Endothelial cell of umbilical vein (primary cell): ENCODE measurements around the gene FAHD1. TPM values are rescaled to one million over a fixed set of nuclear protein-coding genes. Genes with fewer than 3 reads are reported as not detected.

Source experiments
- BruUV-seq: library from RNA; stranded (reverse); fragments of 400-500 nt; replicated peaks from 2 replicates; lab custom pipeline; 2021; lab: Mats Ljungman, UMichigan
- CTCF ChIA-PET: fragments of 300-600, 350-600 bp; sonication (Branson Sonifier 250); formaldehyde crosslinking; loops from one replicate; lab custom pipeline; 2021; ENCODE audit warnings: antibody characterized with exemption, inconsistent platforms; lab: Charles Lee
- POLR2A ChIA-PET: fragments of 300-600, 350-600 bp; sonication (Branson Sonifier 250); formaldehyde crosslinking; loops from one replicate; lab custom pipeline; 2021; ENCODE audit warnings: antibody characterized with exemption, inconsistent platforms; lab: Charles Lee
- DNase-seq: peaks from one replicate; pipeline ENCODE4 v3.0.0-alpha.2; 2011; ENCODE audit warnings: low read depth, low spot score
- FAIRE-seq: peaks from 2 replicates; lab custom pipeline; 2011; peaks lifted over from hg19 to GRCh38; lab: Jason Lieb, UNC
- H2AFZ ChIP-seq: 2 replicates; pipeline ENCODE4 v1.6.0; 2012; ENCODE audit warnings: low read depth, low read length, control low read depth, inconsistent platforms
- H3K27ac ChIP-seq: 2 replicates; pipeline ENCODE4 v1.5.1; 2011; ENCODE audit warnings: low read depth, mild to moderate bottlenecking, control low read depth, low read length, moderate library complexity; ENCODE audit not compliant: insufficient read depth
- H3K27me3 ChIP-seq, 2 experiments: 2 replicates each; pipeline versions ENCODE4 v1.6.0 to v1.6.1; 2011; ENCODE audit warnings: low read length in 2 of 2, mixed read lengths in 1 of 2; ENCODE audit not compliant: control insufficient read depth in 2 of 2, insufficient read depth in 2 of 2
- H3K36me3 ChIP-seq, 2 experiments: 2 replicates in 1 of 2; 3 replicates in 1 of 2; pipeline ENCODE4 v1.5.1; 2011; ENCODE audit warnings: low read length in 2 of 2, mild to moderate bottlenecking in 1 of 2, moderate library complexity in 1 of 2; ENCODE audit not compliant: control insufficient read depth in 2 of 2, insufficient read depth in 2 of 2; ENCODE audit errors: extremely low read depth in 1 of 2
- H3K4me1 ChIP-seq: 3 replicates; pipeline ENCODE4 v1.5.1; 2011; ENCODE audit warnings: mild to moderate bottlenecking, low read length; ENCODE audit not compliant: control insufficient read depth, insufficient read depth; ENCODE audit errors: extremely low read depth
- H3K4me2 ChIP-seq: 2 replicates; pipeline ENCODE4 v1.6.1; 2011; ENCODE audit warnings: low read length, control low read depth, mixed read lengths; ENCODE audit not compliant: insufficient read depth
- H3K4me3 ChIP-seq, 3 experiments: fragments of 200-600 bp in 1 of 3; sonication (generic), shearing (Covaris generic) in 1 of 3; replicated peaks in 1 of 3; 2 replicates each; pipeline ENCODE4 v1.5.1; 2011 to 2016; ENCODE audit warnings: control low read depth in 3 of 3, low read length in 3 of 3, mild to moderate bottlenecking in 2 of 3, inconsistent platforms in 1 of 3, low read depth in 1 of 3, moderate library complexity in 1 of 3; ENCODE audit not compliant: insufficient read depth in 1 of 3
- H3K79me2 ChIP-seq: 2 replicates; pipeline ENCODE4 v1.6.0; 2012; ENCODE audit warnings: low read length, inconsistent platforms; ENCODE audit not compliant: control insufficient read depth, insufficient read depth
- H3K9ac ChIP-seq: replicated peaks from 2 replicates; pipeline ENCODE3; 2011; ENCODE audit warnings: low read length, control low read depth; ENCODE audit not compliant: insufficient read depth; ENCODE audit errors: extremely low read depth
- H3K9me1 ChIP-seq: replicated peaks from 3 replicates; pipeline ENCODE4 v1.6.0; 2011; ENCODE audit warnings: mild to moderate bottlenecking, low read length; ENCODE audit not compliant: control insufficient read depth, insufficient read depth; ENCODE audit errors: extremely low read depth
- H3K9me3 ChIP-seq: replicated peaks from 2 replicates; pipeline ENCODE4 v1.5.1; 2012; ENCODE audit warnings: low read length, inconsistent platforms; ENCODE audit not compliant: control insufficient read depth, insufficient read depth
- H4K20me1 ChIP-seq: replicated peaks from 2 replicates; pipeline ENCODE3; 2011; ENCODE audit warnings: mild to moderate bottlenecking, low read length; ENCODE audit not compliant: control insufficient read depth, insufficient read depth; ENCODE audit errors: extremely low read depth
- CTCF ChIP-seq, 2 donors: IDR thresholded peaks; 1 replicate in 1 of 2; 2 replicates in 1 of 2; pipeline ENCODE4 v1.5.1; 2011; ENCODE audit warnings: low read length in 2 of 2, mild to moderate bottlenecking in 2 of 2, moderate library complexity in 2 of 2, control low read depth in 1 of 2, inconsistent platforms in 1 of 2, low read depth in 1 of 2; ENCODE audit not compliant: insufficient read depth in 1 of 2; ENCODE audit errors: extremely low read depth in 1 of 2
- EZH2 ChIP-seq: IDR thresholded peaks from 2 replicates; pipeline ENCODE4 v1.6.1; 2012; ENCODE audit warnings: borderline replicate concordance, low read depth, mild to moderate bottlenecking, moderate library complexity, low read length, inconsistent platforms; ENCODE audit not compliant: severe bottlenecking
- FOS ChIP-seq: IDR thresholded peaks from 2 replicates; pipeline ENCODE4 v1.6.1; 2011; ENCODE audit warnings: mild to moderate bottlenecking, low read length, moderate library complexity, borderline replicate concordance; ENCODE audit not compliant: insufficient read depth
- GATA2 ChIP-seq: IDR thresholded peaks from 2 replicates; pipeline ENCODE4 v1.7.0; 2011; ENCODE audit warnings: low read depth, mild to moderate bottlenecking, moderate library complexity, mixed read lengths, low read length; ENCODE audit not compliant: insufficient read length, insufficient read depth
- JUN ChIP-seq: IDR thresholded peaks from 2 replicates; pipeline ENCODE4 v1.6.1; 2011; ENCODE audit warnings: borderline replicate concordance, low read depth; ENCODE audit not compliant: insufficient read length, insufficient read depth
- MAX ChIP-seq: IDR thresholded peaks from 2 replicates; pipeline ENCODE4 v1.6.1; 2011; ENCODE audit not compliant: insufficient read depth, insufficient read length
- MYC ChIP-seq: IDR thresholded peaks from one replicate; pipeline ENCODE4 v1.6.1; 2011; ENCODE audit warnings: mild to moderate bottlenecking, low read depth, low read length
- POLR2A ChIP-seq: IDR thresholded peaks from 2 replicates; pipeline ENCODE4 v1.6.1; 2012; ENCODE audit warnings: low read depth, mild to moderate bottlenecking, control low read depth, low read length
- POLR2AphosphoS5 ChIP-seq: IDR thresholded peaks from 2 replicates; pipeline ENCODE4 v1.6.1; 2012; ENCODE audit warnings: low read depth, mild to moderate bottlenecking, control low read depth, low read length, moderate library complexity; ENCODE audit not compliant: insufficient read depth
- dilution Hi-C: fragments of 300-500 bp; cut with MboI; formaldehyde crosslinking; loops from one replicate; pipeline ENCODE4 v1.15.0; 2019; ENCODE audit warnings: low sequenced_read_pairs; ENCODE audit not compliant: extremely low pct_ligation_motif_present
- intact Hi-C: fragments of 100-400 bp; cut with micrococcal nuclease; formaldehyde crosslinking; loops from one replicate; pipeline ENCODE4 v1.10.0; 2022
- polyA plus RNA-seq, 4 experiments: library from polyadenylated mRNA; depleted of rRNA in 3 of 4; stranded (reverse) in 3 of 4; unstranded in 1 of 4; fragments of >200 nt; gene quantifications; 2 replicates each; pipeline versions ENCODE4 v1.2.1 to v1.2.3, GENCODE V29; 2011 to 2012; ENCODE audit warnings: missing spikeins in 1 of 4
- total RNA-seq: library from RNA; stranded (reverse); gene quantifications from 2 replicates; pipeline ENCODE4 v1.2.3, GENCODE V29; 2021

The FAHD1 gene
- total and polyA plus RNA-seq, 2 donors (not counting 3 experiments of a cell fraction or from before 2014, with no cell fraction given): 44.8 to 69.2 TPM

GRCh38 chr16:1816396-1817275 is 10.4 kb upstream of the FAHD1 start:
- no TSS peak for BruUV-seq
- Histone ChIP-seq H3K27ac (no peak overlapping the region), H2AFZ (no peak overlapping the region), H3K79me2 (no peaks in the 10 kb centered on the region), H3K4me3 (no peak overlapping the region), H3K9ac (no peak overlapping the region), H3K27me3 (no peaks in the 10 kb centered on the region), H4K20me1 (no peaks in the 10 kb centered on the region), H3K9me1 (no peaks in the 10 kb centered on the region), H3K9me3 (no peaks in the 10 kb centered on the region), H3K36me3 (peaks cover 0 to 32% of the 10 kb centered on the region in 2 experiments), H3K4me1 (no peaks in the 10 kb centered on the region), H3K4me2 (no peak overlapping the region)
- FAIRE-seq (no peak), DNase-seq (no peak)
- dilution Hi-C loops: no loop called here
- ChIA-PET POLR2A (no interaction called here), CTCF (no interaction called here)
- TF ChIP-seq POLR2A (no peak), FOS (no peak), JUN (no peak), GATA2 (no peak), MYC (no peak), CTCF (IDR thresholded peaks at IDR 0.05; ENCODE audit: extremely low read depth in 1 of 2, insufficient read depth in 1 of 2, low read depth in 1 of 2, low read length in 2 of 2) (no peak), EZH2 (no peak), MAX (no peak), POLR2AphosphoS5 (no peak)
- intact Hi-C loops: no loop called here
